OCI-LY1 (cell line): ENCODE data around the gene IFT88.

Experiments
- H2AFZ ChIP-seq: fragments of 200-600 bp; sonication (generic), shearing (Covaris generic); 2 replicates; pipeline ENCODE4 v1.6.0; 2014; ENCODE audit warnings: antibody characterized with exemption, mild to moderate bottlenecking, low read length
- H3F3A ChIP-seq: fragments of 200-600 bp; sonication (generic), shearing (Covaris generic); 2 replicates; pipeline ENCODE4 v1.6.0; 2014; ENCODE audit warnings: mild to moderate bottlenecking, antibody characterized with exemption, low read length, moderate library complexity; ENCODE audit not compliant: insufficient read depth
- H3K27ac ChIP-seq: fragments of 200-600 bp; sonication (generic); 2 replicates; pipeline ENCODE4 v1.5.1; 2014; ENCODE audit warnings: low read length, mixed run types, mild to moderate bottlenecking, low read depth; ENCODE audit not compliant: poor library complexity, severe bottlenecking
- H3K27me3 ChIP-seq: fragments of 200-600 bp; sonication (generic); 2 replicates; pipeline ENCODE4 v1.6.0; 2014; ENCODE audit warnings: antibody characterized with exemption, mild to moderate bottlenecking, low read length, moderate library complexity; ENCODE audit not compliant: insufficient read depth
- H3K36me3 ChIP-seq: fragments of 200-600 bp; sonication (generic); 2 replicates; pipeline ENCODE4 v1.6.1; 2014; ENCODE audit warnings: mild to moderate bottlenecking, antibody characterized with exemption, low read length, moderate library complexity, mixed read lengths; ENCODE audit not compliant: insufficient read depth
- H3K4me1 ChIP-seq: fragments of 200-600 bp; sonication (generic); 2 replicates; pipeline ENCODE4 v1.5.1; 2014; ENCODE audit warnings: mild to moderate bottlenecking, low read length, moderate library complexity; ENCODE audit not compliant: insufficient read depth, severe bottlenecking
- H3K4me2 ChIP-seq: fragments of 200-600 bp; sonication (generic), shearing (Covaris generic); 2 replicates; pipeline ENCODE4 v1.6.1; 2014; ENCODE audit warnings: low read length
- H3K4me3 ChIP-seq: fragments of 200-600 bp; sonication (generic); 2 replicates; pipeline ENCODE4 v1.5.1; 2014; ENCODE audit warnings: low read length, low read depth, mild to moderate bottlenecking, mixed read lengths; ENCODE audit not compliant: poor library complexity, severe bottlenecking
- H3K79me2 ChIP-seq: fragments of 200-600 bp; shearing (Covaris generic); 2 replicates; pipeline ENCODE4 v1.6.1; 2016; ENCODE audit warnings: mixed run types, low read length, mixed read lengths; ENCODE audit not compliant: insufficient read depth
- H3K9ac ChIP-seq: fragments of 200-600 bp; sonication (generic), shearing (Covaris generic); 2 replicates; pipeline ENCODE4 v1.6.1; 2014; ENCODE audit warnings: mild to moderate bottlenecking, low read length, mixed read lengths
- H3K9me2 ChIP-seq: fragments of 200-600 bp; sonication (generic), shearing (Covaris generic); 2 replicates; pipeline ENCODE4 v1.6.1; 2014; ENCODE audit warnings: low read depth, mild to moderate bottlenecking, low read length, mixed read lengths
- H3K9me3 ChIP-seq: fragments of 200-600 bp; shearing (Covaris generic); 2 replicates; pipeline ENCODE4 v1.6.1; 2014; ENCODE audit warnings: low read length, mixed read lengths
- H4K20me1 ChIP-seq: fragments of 200-600 bp; sonication (generic), shearing (Covaris generic); 2 replicates; pipeline ENCODE4 v1.6.0; 2016; ENCODE audit warnings: mild to moderate bottlenecking, low read length; ENCODE audit not compliant: insufficient read depth
- EZH2 ChIP-seq: fragments of 200-600 bp; sonication (generic), shearing (Covaris generic); IDR thresholded peaks from 2 replicates; pipeline ENCODE4 v1.8.0; 2017; ENCODE audit warnings: borderline replicate concordance, mixed run types, mild to moderate bottlenecking, antibody characterized with exemption, low read length, moderate library complexity, mixed read lengths
- TF ChIP-seq, protein P1 (sequence below): fragments of 200-600 bp; sonication (generic), shearing (Covaris generic); IDR thresholded peaks from 2 replicates; pipeline ENCODE4 v1.5.1; 2017; ENCODE audit warnings: mild to moderate bottlenecking, antibody characterized with exemption, low read length, moderate library complexity, mixed read lengths

The IFT88 gene

DNA sequence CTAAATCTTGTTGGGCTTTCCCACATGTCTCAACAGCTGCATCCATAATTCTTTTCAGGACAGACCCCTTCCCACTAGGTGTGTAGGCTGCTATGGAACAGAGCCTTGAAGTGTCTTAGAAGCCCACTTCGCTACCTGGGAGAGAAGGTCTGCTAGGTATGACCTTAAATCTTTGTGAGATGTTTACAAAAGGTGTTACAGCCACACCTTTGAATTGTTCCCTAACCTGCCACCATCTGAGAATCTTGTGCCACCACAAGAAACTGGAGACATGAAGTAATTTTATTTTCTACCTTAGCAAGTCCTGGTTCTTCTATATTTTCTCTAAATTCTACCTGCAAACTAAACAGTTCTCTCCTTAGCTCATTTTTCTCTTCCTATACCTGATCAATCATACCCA is 69.1 kb downstream of the IFT88 start:
- Histone ChIP-seq H3K79me2 (no peaks in the 10 kb centered on the region), H3K9me2 (no peaks in the 10 kb centered on the region), H3K9me3 (no peaks in the 10 kb centered on the region), H3K4me1 (no peaks in the 10 kb centered on the region), H3K27me3 (no peaks in the 10 kb centered on the region), H3F3A (no peaks in the 10 kb centered on the region), H3K36me3 (no peaks in the 10 kb centered on the region), H3K27ac (no peak overlapping the region), H3K4me3 (no peak overlapping the region), H3K4me2 (no peak overlapping the region), H3K9ac (no peak overlapping the region), H2AFZ (no peak overlapping the region), H4K20me1 (no peaks in the 10 kb centered on the region)
- TF ChIP-seq EZH2: no peak
- TF ChIP-seq, protein P1, sequence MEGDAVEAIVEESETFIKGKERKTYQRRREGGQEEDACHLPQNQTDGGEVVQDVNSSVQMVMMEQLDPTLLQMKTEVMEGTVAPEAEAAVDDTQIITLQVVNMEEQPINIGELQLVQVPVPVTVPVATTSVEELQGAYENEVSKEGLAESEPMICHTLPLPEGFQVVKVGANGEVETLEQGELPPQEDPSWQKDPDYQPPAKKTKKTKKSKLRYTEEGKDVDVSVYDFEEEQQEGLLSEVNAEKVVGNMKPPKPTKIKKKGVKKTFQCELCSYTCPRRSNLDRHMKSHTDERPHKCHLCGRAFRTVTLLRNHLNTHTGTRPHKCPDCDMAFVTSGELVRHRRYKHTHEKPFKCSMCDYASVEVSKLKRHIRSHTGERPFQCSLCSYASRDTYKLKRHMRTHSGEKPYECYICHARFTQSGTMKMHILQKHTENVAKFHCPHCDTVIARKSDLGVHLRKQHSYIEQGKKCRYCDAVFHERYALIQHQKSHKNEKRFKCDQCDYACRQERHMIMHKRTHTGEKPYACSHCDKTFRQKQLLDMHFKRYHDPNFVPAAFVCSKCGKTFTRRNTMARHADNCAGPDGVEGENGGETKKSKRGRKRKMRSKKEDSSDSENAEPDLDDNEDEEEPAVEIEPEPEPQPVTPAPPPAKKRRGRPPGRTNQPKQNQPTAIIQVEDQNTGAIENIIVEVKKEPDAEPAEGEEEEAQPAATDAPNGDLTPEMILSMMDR: no peak

DNA sequence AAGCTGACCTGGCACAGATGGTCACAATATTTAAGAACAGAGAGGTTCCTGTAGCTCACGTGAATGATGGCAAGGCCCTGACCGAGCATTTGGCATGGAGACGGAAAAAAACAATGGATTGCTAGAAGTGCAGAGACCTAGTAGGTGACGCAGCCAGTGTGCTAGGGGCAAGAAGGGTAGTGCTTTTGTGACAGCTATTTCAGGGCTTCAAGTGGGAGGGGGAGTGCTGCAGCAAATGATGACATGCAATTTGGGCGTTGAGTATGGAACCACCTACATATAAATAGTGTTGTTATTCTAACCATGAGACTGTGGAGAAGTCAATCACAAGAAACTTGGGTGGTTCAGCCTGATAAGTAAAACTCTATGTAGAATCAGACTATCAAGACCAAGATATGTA is 70.9 kb downstream of the IFT88 start:
- no peak overlapping the region for H3K9ac ChIP-seq
- H3K9me2 ChIP-seq: no peaks in the 10 kb centered on the region
- no peaks in the 10 kb centered on the region for H4K20me1 ChIP-seq
- TF ChIP-seq, protein P1: no peak
- TF ChIP-seq EZH2: no peak
- no peak overlapping the region for H3K4me3 ChIP-seq
- H3K27ac ChIP-seq: no peak overlapping the region
- H2AFZ ChIP-seq: no peak overlapping the region
- no peak overlapping the region for H3K4me2 ChIP-seq
- no peaks in the 10 kb centered on the region for H3K9me3 ChIP-seq
- no peaks in the 10 kb centered on the region for H3K79me2 ChIP-seq
- no peaks in the 10 kb centered on the region for H3K27me3 ChIP-seq
- H3F3A ChIP-seq: no peaks in the 10 kb centered on the region
- H3K36me3 ChIP-seq: no peaks in the 10 kb centered on the region
- H3K4me1 ChIP-seq: no peaks in the 10 kb centered on the region

DNA sequence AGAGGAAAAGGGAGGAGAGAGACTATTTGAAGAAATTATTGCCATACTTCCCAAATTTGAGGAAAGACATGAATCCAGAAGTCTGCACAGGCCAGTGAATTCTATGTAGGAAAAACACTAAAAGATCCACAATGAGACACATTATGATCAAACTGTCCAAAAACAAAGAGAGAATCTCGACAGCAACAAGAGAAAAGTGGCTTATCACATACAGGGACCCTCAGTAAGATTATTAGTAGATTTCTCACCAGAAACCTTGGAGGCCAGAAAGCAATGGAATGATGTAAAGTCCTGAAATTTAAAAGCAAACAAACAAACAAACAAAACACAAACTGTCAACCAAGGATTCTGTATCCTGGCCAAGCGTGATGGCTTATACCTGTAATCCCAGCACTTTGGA is 80.8 kb downstream of the IFT88 start:
- H3K9me2 ChIP-seq: no peaks in the 10 kb centered on the region
- no peak overlapping the region for H3K9ac ChIP-seq
- no peak overlapping the region for H3K4me2 ChIP-seq
- no peaks in the 10 kb centered on the region for H3K36me3 ChIP-seq
- H3K9me3 ChIP-seq: 0 out of 2 replicates have a peak, but pooled peaks cover 3% of the 10 kb centered on the region
- H3K27me3 ChIP-seq: no peaks in the 10 kb centered on the region
- H4K20me1 ChIP-seq: no peaks in the 10 kb centered on the region
- no peaks in the 10 kb centered on the region for H3K79me2 ChIP-seq
- H3F3A ChIP-seq: no peaks in the 10 kb centered on the region
- TF ChIP-seq, protein P1: no peak
- TF ChIP-seq EZH2: no peak
- H3K4me3 ChIP-seq: no peak overlapping the region
- no peaks in the 10 kb centered on the region for H3K4me1 ChIP-seq
- no peak overlapping the region for H3K27ac ChIP-seq
- no peak overlapping the region for H2AFZ ChIP-seq
